Measurements from ENCODE around the gene LRRC7.

LRRC7 gene

GRCh38 chr1:69845655-69846054 is 277.9 kb downstream of the LRRC7 start:
- no peak for TF ChIP-seq YY1 (IDR thresholded peaks at IDR 0.05; ENCODE audit: low read depth)
- TF ChIP-seq, protein P1, sequence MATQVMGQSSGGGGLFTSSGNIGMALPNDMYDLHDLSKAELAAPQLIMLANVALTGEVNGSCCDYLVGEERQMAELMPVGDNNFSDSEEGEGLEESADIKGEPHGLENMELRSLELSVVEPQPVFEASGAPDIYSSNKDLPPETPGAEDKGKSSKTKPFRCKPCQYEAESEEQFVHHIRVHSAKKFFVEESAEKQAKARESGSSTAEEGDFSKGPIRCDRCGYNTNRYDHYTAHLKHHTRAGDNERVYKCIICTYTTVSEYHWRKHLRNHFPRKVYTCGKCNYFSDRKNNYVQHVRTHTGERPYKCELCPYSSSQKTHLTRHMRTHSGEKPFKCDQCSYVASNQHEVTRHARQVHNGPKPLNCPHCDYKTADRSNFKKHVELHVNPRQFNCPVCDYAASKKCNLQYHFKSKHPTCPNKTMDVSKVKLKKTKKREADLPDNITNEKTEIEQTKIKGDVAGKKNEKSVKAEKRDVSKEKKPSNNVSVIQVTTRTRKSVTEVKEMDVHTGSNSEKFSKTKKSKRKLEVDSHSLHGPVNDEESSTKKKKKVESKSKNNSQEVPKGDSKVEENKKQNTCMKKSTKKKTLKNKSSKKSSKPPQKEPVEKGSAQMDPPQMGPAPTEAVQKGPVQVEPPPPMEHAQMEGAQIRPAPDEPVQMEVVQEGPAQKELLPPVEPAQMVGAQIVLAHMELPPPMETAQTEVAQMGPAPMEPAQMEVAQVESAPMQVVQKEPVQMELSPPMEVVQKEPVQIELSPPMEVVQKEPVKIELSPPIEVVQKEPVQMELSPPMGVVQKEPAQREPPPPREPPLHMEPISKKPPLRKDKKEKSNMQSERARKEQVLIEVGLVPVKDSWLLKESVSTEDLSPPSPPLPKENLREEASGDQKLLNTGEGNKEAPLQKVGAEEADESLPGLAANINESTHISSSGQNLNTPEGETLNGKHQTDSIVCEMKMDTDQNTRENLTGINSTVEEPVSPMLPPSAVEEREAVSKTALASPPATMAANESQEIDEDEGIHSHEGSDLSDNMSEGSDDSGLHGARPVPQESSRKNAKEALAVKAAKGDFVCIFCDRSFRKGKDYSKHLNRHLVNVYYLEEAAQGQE (IDR thresholded peaks at IDR 0.05; ENCODE audit: low read depth), result no peak
- no peak for TF ChIP-seq TAF1 (IDR thresholded peaks at IDR 0.05; ENCODE audit: low read depth)

GRCh38 chr1:69846267-69846666 is 278.5 kb downstream of the LRRC7 start:
- TF ChIP-seq NFIC (IDR thresholded peaks at IDR 0.05) (no peak), ZBTB7A (IDR thresholded peaks at IDR 0.05; ENCODE audit: low read depth) (no peak)
- TF ChIP-seq, protein P1 (IDR thresholded peaks at IDR 0.05; ENCODE audit: low read depth), result no peak

- TF ChIP-seq TEAD4 (IDR thresholded peaks at IDR 0.05) (no peak), CREB1 (IDR thresholded peaks at IDR 0.05; ENCODE audit: low read depth) (no peak), FOXM1 (IDR thresholded peaks at IDR 0.05; ENCODE audit: borderline replicate concordance, low read depth) (no peak), YY1 (IDR thresholded peaks at IDR 0.05; ENCODE audit: low read depth) (no peak), EGR1 (IDR thresholded peaks at IDR 0.05) (no peak), USF1 (IDR thresholded peaks at IDR 0.05) (no peak), TCF12 (IDR thresholded peaks at IDR 0.05; ENCODE audit: low read depth) (no peak), CEBPB (IDR thresholded peaks at IDR 0.05) (no peak), ZBTB7A (IDR thresholded peaks at IDR 0.05; ENCODE audit: low read depth) (no peak), RAD21 (IDR thresholded peaks at IDR 0.05; ENCODE audit: low read depth) (no peak), TAF1 (IDR thresholded peaks at IDR 0.05; ENCODE audit: low read depth) (no peak), NFIC (IDR thresholded peaks at IDR 0.05) (no peak), MAX (IDR thresholded peaks at IDR 0.05) (no peak), EP300 (IDR thresholded peaks at IDR 0.05; ENCODE audit: borderline replicate concordance) (no peak)
- TF ChIP-seq, protein P1 (IDR thresholded peaks at IDR 0.05; ENCODE audit: low read depth), result no peak
Observed at GRCh38 chr1:69847670-69848069, 279.9 kb downstream of the LRRC7 start.

DNA sequence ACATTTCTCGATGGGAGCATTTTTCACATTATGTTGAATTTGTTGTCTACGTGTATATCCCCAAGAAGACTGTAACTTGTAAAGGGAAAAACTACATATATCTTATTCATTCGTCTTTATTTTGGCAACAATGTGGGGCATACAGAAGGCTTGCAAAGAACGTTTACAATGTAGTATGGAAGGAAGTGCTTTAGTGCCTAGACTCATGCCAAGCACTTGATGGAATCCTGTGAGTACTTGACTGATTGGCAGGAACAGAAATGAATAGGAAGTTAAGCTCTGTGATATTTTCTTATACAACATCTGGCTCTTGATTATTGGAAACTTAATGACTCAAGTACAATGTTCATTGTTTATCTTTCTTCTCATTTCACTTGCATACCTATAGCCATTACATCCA is 284.4 kb downstream of the LRRC7 start:
- TF ChIP-seq USF1 (IDR thresholded peaks at IDR 0.05) (no peak), TEAD4 (IDR thresholded peaks at IDR 0.05) (no peak), YY1 (IDR thresholded peaks at IDR 0.05; ENCODE audit: low read depth) (no peak)

DNA sequence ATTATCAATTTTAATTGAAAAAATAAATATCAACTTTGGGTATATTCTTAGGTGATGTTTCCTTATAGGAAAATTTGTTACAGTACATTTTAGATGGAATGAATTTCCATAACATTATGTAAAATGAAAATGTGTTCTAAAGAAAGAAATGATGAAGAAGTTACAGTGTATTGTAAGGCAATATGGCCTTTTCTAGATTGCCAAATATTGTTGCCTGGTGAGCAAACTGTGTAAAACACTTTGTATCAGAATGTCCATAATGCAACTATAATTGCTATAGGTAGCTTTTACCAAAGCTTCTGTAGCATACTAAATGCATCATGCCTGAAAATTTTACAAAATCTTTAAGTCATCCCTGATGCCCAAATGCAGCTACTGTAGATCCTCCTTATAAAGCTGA is 285.0 kb downstream of the LRRC7 start:
- TF ChIP-seq TEAD4 (IDR thresholded peaks at IDR 0.05), result no peak
- TF ChIP-seq CREB1 (IDR thresholded peaks at IDR 0.05; ENCODE audit: low read depth), result no peak
- no peak for TF ChIP-seq ZBTB7A (IDR thresholded peaks at IDR 0.05; ENCODE audit: low read depth)

DNA sequence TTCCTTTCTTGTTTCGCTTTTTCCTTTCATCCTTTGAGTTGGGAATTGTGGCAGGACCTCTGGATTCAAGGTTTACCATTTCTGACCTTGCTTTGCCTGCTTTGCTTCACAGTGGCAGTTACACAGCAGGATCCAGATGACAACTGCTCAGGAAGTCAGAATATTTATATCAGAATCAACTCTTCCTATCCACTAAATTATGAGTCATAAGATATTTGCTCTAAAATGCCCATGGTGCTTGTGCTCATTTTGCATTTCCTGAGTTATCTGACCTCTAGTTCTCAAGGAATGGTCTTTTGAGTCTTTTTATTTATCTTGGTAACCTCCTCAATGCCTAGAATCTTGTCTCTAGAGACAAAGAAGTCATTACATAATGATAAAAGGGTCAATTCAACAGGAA is 290.8 kb downstream of the LRRC7 start:
- TF ChIP-seq TAF1 (IDR thresholded peaks at IDR 0.05; ENCODE audit: low read depth), result no peak
- no peak for TF ChIP-seq EP300 (IDR thresholded peaks at IDR 0.05; ENCODE audit: borderline replicate concordance)
- no peak for TF ChIP-seq USF1 (IDR thresholded peaks at IDR 0.05)
- TF ChIP-seq RAD21 (IDR thresholded peaks at IDR 0.05; ENCODE audit: low read depth), result no peak
- no peak for TF ChIP-seq TCF12 (IDR thresholded peaks at IDR 0.05; ENCODE audit: low read depth)
- TF ChIP-seq MAX (IDR thresholded peaks at IDR 0.05), result no peak
- no peak for TF ChIP-seq CREB1 (IDR thresholded peaks at IDR 0.05; ENCODE audit: low read depth)
- TF ChIP-seq YY1 (IDR thresholded peaks at IDR 0.05; ENCODE audit: low read depth), result no peak
- no peak for TF ChIP-seq ZBTB7A (IDR thresholded peaks at IDR 0.05; ENCODE audit: low read depth)
- TF ChIP-seq NFIC (IDR thresholded peaks at IDR 0.05), result no peak
- TF ChIP-seq, protein P1 (IDR thresholded peaks at IDR 0.05; ENCODE audit: low read depth), result no peak
- TF ChIP-seq EGR1 (IDR thresholded peaks at IDR 0.05), result no peak
- no peak for TF ChIP-seq FOXM1 (IDR thresholded peaks at IDR 0.05; ENCODE audit: borderline replicate concordance, low read depth)
- TF ChIP-seq TEAD4 (IDR thresholded peaks at IDR 0.05), result no peak
- no peak for TF ChIP-seq CEBPB (IDR thresholded peaks at IDR 0.05)
